D721Med (cell line): Measurements from ENCODE around the gene FBXO46.

Experiments
- DNase-seq: peaks from one replicate; pipeline ENCODE4 v3.0.0; 2011; ENCODE audit warnings: low spot score; ENCODE audit not compliant: insufficient read length
- FAIRE-seq: peaks from 2 replicates; lab custom pipeline; 2011; peaks lifted over from hg19 to GRCh38; lab: Jason Lieb, UNC
- CTCF ChIP-seq: IDR thresholded peaks from 2 replicates; pipeline ENCODE4 v1.5.1; 2012; ENCODE audit warnings: mild to moderate bottlenecking, control low read depth; ENCODE audit not compliant: insufficient read depth; ENCODE audit errors: missing control alignments

The FBXO46 gene

GRCh38 chr19:45681391-45682015 lies 49.2 kb downstream of the FBXO46 start:
- peak; percentile 73 for TF ChIP-seq CTCF
- DNase-seq (peak; percentile 89), FAIRE-seq (no peak)

- DNase-seq = no peak
- TF ChIP-seq CTCF = no peak
- FAIRE-seq = no peak
Measured at GRCh38 chr19:45677351-45678230, 53.1 kb downstream of the FBXO46 start.

GRCh38 chr19:45676851-45677263 lies 53.8 kb downstream of the FBXO46 start:
- FAIRE-seq (no peak), DNase-seq (no peak)
- TF ChIP-seq CTCF = no peak

- FAIRE-seq (no peak), DNase-seq (no peak)
- TF ChIP-seq CTCF = no peak
Measured at GRCh38 chr19:45674946-45675345, 55.8 kb downstream of the FBXO46 start.

- no peak for DNase-seq
- FAIRE-seq = no peak
- TF ChIP-seq CTCF = no peak
Measured at GRCh38 chr19:45670670-45671453, 59.8 kb downstream of the FBXO46 start.

GRCh38 chr19:45668342-45668871 lies 62.3 kb downstream of the FBXO46 start:
- DNase-seq (no peak), FAIRE-seq (no peak)
- TF ChIP-seq CTCF = no peak
